SHP77 treated with DMSO at 0.1 percent for 48 hours (cell line): ENCODE data around the gene NUCKS1.

Experiments
- DNase-seq: peaks from one replicate; lab custom pipeline; 2025; lab: John Stamatoyannopoulos, UW

The NUCKS1 gene

DNA sequence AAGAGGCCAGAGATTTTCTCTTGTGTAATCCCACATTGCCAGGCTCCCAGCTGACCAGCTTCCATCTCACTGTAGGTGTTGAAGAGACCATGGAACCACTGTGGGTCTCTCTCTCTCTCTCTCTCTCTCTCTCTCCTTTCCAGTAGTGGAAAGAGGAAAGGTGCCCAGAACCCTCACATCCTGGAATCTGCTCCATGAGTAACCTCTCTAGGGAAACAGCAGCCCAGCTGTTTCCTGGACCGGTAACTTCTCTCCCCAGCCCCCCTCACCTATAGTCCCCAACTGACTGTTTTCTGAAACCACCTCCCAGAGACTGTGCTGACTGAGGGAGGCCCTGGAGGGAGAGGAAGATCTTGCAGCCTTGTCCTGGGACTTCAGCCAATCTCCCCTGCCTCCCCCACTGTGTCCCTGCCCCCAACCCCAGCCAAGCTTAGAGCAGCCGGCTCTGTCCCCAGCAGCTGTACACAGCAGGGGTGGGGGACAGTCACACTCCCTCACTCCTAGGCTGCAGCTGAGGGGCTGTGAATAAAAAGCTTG lies 49.0 kb downstream of the NUCKS1 start:
- no peak for DNase-seq

DNA sequence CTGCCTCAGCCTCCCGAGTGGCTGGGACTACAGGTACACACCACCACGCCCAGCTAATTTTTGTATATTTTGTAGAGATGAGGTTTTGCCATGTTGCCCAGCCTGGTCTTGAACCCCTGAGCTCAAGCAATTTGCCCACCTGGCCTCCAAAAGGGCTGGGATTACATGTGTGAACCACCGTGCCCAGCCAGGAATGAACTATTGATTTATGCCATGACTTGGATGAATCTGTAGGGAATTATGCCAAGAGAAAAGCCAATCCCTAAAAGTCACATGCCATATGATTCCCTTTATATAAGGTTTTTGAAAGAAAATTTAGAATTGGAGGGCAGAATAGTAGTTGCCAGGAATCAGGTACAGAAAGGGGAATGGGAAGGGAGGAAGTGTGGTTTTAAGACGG lies 50.6 kb downstream of the NUCKS1 start:
- DNase-seq, result no peak

DNA sequence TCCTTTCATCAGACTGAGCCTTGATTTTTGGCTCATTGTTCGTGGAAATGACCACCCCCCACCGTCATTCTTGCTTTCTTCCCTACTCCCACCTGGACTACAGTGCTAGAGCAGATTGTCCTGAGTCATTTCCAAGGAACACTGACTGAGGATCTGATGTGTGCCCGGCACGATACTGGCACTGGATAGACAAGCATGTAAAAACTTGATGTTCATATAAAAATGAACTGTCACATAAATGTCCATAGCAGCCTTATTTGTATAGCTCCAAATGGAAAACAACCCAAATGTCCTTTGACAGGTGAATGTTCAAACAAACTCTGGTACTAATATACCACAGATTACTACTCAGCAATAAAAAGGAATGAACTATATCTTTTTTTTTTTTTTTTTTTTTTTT lies 51.1 kb downstream of the NUCKS1 start:
- DNase-seq, result no peak

DNA sequence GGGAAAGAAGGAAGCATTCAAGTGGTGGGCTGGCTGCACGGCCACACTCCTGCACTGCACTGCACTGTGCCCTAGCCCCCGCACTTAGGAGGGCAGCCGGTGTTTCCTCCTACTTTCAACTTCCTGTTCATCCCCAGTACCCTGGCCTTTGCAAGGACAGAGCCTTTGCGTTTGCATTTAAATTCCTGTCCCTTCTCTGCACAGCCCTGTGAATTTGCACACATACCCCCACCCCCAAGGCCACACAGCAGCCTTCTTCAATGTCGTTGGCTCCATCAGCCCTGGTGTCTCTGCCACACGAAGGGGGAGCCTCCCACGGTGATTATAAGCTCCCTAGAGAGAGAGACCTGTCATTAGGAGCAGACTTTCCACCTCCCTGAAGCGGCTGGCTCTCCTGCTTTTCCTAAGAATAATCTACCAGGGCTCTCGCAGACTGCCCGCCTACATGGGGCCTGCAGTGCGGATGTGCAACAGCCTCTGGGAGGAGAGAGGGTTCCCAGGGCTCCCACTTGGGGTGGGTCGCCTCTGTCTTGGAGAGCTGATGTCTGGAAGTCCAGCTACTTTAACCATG lies 56.5 kb downstream of the NUCKS1 start:
- DNase-seq, result no peak

DNA sequence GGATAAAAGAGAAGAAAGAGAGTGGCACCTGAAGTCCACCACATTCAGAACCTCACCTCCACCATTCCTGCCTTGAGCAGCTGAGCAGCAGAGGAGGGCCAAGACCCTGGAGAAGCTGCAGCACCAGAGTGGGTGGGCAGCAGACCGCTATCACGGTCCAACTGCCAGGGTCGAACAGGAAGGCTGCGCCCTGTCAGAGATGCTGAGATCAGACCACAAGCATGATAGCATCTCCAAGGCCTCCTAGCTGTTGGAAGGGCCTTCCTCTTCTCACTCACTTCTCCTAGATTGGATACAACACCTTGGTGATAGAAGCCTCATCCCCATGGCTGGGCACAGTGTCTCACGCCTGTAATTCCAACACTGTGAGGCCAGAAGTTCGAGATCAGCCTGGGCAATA lies 57.6 kb downstream of the NUCKS1 start:
- DNase-seq, result no peak

DNA sequence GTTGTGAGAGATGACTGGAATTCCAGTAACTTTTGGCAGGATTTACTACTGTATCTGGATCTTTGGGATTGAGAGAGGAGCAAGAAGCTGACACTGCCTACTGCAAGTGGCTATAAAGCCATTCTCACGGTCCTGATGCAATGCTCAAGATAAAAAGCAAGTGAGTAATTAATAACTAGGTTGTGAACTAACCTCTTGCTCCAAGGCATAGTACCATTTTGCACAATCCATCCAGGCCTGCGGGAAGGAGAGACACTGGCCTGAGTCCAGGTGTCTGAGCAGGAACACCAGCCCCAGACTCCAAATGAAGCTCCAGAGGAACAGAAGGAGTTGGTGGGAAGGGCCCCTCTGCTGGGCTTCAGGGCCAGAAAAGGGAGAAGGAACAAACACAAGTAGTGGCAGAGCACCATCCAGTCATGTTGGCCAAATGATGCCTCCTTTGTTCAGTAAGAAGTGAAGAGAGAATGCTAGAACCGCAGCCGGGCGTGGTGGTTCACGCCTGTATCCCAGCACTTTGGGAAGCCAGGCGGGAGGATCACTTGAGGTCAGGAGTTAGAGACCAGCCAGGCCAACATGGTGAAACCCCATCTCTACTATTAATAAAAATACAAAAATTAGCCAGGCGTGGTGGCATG lies 59.7 kb downstream of the NUCKS1 start:
- DNase-seq, result no peak

DNA sequence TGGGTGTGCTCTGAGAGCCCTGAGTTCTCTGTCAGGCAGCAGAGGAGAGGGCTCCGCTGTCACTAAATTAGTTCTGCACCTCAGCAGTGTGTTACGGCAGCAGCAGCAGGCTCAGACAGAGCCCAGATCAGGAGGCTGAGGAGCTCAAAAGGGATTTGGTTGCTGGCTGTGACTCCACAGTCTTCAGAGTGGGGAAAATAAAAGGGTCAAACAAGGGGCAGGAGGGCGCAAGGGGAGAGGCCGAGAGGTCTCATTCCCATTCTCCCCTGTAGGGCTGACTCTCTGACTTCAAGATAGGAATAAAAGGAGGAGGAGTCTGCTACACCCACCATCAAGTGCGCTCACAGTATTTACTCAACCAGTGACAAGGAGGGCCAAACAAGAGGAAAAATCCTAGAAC lies 60.5 kb downstream of the NUCKS1 start:
- DNase-seq, result no peak

DNA sequence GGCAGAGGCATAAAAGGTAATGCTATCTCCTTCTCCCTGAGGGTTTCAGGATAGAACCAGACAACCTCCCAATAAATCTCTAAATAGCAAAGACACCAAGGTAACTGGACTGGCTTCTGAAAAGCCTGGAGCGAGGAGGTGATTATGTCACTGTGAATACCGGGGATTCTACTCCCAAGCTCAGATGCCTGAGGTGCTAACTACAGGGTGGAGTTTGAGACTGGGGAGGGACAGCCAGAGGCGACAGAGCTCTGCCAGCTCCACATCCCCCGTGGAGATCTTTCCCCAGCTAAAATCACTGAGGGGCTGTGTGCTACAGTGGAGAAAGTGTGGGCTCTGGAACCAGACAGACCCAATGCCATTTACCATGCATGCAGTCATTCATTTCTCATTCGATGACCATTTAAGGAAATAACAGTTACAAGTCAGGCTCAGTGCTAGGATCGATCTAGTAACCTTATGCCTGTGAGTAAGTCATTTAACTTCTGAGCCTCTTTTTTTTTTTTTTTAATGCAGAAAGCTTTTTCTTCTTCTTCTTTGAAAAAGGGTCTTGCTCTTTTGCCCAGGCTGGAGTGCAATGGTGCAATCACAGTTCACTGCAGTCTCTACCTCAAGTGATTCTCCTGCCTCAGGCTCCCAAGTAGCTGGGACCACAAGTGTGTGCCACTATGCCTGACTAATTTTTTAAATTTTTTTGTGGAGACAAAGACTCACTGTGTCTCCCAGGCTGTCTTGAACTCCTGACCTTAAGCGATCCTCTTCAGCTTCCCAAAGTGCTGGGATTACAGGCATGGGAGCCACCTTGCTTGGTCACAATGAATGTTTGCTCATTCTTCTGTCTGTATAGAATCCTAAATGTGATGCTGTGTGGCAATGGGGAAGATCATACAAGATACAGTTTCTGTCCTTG lies 61.6 kb downstream of the NUCKS1 start:
- no peak for DNase-seq

DNA sequence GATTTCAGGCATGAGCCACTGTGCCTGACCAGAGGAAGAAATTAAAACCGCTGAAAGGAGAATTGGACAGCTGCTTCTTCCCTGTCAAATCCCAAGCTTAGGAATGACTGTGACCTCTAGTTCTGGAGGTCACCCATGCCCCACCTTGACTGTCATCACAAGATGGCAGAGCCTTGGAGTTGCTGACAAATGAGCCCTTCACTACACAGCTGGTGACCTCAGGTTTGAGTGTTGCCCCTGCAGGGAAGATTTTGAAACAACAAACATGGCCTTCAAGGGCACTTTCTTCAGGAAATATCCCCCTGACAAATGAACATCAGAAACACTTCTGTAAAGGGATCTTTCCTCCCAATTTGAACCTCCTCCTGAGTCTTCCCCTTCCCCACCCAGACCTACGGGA lies 62.7 kb downstream of the NUCKS1 start:
- no peak for DNase-seq

DNA sequence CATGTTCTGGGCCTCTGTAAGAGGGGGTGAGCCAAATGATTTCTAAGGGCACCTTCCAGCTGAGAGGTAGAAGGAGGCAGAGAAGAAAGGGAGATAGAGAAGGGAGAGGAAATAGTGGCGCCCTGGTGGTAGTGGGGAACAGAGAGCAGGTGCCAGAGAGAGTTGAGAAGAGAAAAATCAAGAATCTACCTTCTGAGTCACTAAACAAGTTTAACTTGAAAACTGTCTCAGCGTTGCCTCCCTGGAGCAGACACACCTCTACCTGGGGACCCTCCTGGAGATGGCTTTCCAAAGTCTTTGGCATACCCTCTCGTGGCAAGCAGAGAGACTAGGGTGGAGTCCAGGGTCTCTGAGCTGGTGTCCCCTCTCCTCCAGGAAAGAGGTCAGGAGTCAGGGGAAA lies 68.6 kb downstream of the NUCKS1 start:
- no peak for DNase-seq

DNA sequence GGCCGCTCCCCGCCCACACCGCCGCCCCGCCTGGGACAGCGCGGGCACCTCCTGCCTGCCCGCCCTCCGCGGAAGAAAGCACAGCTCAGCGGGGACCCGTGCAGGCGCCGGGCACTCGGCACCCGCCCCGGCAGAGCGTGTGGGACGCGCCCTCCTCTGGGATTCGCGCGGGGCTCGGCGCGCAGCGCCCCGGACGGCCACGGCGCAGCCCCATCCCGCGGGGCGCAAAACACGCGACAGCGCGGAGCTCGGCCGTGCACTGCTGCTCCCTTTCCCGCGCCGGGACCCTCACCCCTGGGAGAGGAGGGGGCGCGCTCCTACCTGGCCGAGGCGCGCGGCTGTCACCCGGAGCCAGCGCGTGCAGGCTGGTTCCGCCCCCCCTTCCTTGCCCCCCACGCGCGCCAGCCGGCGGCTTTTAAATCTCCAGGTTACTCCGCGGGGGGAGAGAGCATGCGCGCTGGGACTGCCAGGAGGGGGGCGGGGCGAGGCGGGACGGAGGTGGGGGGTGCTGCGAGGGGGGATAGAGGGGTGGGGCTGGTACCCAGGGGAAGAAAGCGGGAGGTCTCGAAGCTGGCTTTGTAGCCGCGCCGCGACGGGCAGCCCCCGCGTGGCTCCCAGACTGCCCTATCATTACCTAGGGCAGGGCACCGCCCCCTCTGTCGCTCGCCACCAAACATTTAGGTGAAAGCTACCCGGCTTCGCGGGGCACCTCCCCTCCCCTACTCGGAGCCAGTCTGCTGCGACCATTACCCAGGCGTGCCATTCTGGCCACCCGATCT lies 69.7 kb downstream of the NUCKS1 start, which contains the start of gene SLC45A3:
Gene SLC45A3, minus strand, starts transcription at position 437 of the 779 bp plus-strand sequence. CDS start 15,853 bp downstream, outside the sequence.
- no peak for DNase-seq

DNA sequence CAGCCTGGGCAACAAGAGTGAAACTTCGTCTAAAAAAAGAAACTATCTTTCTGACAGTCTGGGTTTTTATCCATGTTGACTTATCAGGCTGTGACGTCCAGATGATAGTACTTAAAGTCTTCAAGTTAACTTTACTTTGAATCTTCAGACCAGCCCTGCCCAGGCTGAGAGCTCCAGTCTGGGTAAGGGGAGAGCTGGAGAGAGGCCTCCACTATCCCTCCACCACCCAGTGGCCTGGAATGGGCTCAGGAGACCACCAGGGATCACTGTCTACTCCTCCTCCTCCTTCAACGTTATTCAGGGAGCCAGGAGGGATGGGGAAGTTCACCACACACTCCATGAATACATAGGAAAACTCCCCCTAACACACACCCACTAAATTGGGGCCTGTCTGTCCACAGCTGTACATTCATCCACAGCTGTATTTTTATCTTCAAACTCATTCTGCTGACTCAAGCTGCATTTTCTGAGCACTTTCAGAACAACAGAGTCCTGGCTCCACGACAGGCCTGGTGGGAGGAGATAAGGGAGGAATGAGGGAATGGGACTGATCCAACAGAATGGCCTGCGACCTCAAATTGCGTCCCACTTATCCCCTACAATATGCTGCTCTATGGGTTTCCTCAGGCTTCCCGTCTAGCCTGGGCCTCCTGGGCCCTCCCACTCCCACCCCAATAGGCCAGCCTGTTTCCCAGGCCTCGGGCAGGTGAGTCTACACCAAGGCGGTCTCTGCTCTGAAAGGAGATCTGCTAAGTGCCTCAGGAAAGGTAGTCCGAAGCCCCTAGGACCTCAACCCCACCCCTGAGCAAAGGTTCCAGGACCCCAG lies 71.5 kb downstream of the NUCKS1 start:
- no peak for DNase-seq

DNA sequence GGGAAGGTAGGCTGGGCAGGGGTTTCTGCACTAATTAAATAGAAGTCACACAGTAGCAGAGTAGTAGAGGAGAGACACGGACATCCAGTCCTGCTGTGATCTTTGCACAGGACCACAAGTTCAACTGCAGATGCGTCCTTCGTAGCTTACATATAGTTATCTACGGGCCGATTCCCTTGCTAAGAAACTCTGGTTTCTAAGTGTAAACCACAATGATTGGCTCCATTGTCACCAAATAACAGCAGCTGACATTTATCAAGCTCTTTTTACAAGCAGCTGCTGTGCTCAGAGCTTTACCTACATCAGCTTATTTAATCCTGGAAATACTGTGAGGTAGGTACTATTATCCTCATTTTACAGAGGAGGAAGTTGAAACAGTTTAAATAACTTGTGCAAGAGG lies 72.8 kb downstream of the NUCKS1 start:
- DNase-seq, result no peak

DNA sequence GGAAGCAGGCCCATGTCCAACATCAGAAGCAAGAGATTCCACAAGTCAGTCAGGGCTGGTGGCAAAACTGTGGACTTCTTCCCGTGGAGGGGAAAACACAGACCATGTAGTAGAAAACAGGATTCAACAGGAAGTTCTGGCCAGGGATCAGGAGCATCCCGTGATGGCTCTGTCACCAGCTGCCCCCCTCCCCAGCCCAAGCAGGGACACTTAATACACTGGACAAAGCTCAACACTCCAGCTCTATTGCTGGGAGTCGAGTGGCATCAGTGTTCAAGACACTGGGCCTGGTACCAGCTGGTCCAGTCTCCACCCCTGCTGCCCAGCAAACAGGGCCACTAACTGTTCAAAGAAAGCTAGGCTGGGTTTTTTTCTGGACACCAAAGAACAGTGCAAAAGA lies 73.4 kb downstream of the NUCKS1 start:
- DNase-seq, result no peak

DNA sequence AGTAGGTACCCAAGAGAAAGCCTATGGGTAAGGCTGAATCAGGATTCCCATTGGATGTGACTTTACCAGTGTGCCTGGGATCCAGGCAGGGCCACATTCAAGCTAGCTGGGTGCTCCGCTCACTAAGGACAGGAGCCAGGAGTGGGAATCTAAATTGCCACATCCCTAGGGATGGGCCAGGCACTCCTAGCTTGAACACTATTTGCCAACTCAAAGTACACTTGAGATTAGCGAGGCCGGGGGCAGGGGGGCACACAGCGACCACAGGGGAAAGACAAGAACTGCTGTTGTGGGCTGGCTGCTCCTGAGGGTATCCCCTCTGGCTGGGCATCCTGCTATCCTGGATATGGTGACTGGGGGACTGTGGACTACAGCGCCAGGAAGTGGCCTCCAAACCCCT lies 74.0 kb downstream of the NUCKS1 start:
- no peak for DNase-seq

DNA sequence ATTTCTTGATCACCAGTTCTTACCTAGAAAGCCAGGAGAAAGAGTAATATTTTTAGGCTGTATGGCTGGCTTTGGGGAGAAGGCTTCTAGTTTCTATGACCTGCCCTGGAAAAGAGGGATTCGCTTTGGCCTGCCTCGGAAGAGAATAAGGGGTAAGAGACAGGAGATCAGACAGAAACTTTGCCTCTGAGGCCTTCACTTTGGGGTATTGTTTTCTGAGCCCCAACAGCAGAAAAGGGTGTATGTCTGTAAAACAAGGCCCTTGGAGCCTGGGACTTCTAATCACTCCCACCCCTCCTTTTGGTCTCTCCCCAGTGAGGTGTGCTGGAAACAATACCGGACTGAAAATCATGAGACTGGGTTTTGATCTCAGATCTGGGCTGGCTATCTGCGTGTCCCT lies 74.7 kb downstream of the NUCKS1 start:
- DNase-seq, result no peak

DNA sequence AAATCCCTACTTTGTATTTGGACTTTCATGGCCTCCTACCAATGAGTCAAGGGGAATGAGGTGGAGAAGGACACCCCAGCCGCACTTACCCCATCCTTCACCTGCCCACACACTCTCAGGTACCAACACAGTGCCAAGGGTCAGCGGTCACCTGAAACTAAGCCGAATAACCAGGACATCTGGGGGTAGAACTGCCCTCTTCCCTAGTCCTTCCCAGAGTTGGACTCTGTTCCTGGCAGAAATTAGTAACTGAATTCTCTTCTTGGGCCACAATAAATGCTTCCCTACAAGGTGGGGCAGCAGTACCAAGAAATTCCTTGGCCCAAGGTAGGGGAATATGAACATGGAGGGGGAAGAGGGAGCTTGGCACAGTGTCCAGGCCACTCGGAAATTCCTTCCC lies 77.0 kb downstream of the NUCKS1 start:
- DNase-seq, result no peak

DNA sequence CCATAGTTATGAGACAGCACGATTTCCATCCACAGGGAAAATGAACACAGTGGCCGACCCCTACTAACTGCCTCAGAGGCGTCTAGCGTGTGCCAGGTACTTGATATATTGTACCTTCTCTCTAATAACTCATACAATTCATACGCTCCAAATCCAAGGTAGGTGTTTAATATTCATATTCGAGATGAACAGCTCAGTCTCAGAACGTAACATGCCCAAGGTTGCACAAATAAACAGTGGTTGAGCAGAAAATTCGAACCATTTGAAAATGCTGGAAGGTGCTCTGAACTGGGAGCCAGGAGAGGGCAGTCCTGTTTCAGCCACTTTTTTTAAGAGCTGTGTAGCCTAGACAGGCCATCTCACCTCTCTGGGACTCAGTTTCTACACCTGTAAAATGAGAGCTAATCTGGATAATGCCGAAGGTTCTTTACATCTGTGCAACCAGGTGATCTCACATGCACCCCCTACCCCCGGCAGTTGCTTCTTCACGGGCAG lies 77.5 kb downstream of the NUCKS1 start:
- DNase-seq, result no peak

DNA sequence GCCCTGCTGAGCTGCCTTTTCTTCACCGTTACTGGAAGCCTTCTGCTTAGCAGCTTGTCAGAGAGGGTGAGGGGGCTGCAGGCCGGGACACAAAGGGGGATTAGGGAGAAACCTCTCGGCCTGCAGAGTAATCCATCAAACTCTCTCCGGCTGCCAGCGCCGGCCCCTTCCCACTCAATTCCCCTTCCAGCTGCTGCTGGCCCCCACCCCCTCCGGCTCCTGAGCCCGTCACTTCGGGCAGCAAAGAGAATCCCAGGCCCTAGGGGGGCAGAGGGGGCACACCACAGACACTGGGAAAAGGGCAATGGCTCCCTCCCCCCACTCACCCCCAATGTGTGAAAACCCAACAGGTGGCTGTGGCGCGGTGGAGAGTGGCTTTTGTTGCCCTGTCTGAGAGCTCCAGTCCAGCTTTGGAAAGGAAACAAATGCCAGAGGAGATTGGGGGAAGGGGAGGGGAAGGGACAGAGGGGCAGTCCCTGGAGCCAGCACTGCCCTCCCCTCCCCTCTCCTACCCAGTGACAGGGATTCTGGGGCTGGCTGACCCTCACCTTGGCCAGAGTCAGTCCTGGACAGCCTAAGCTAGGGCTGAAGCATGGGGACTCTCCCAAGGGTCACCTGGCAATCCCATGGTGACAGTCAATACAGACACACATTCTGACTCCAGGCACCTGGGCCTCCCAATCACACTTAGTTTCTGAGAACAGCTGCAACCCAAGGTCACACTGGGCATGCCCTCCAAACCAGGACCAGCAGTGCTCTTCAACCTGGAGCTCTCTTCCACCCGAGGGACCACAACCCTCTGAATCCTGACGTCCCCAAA lies 79.2 kb downstream of the NUCKS1 start:
- DNase-seq, result no peak

DNA sequence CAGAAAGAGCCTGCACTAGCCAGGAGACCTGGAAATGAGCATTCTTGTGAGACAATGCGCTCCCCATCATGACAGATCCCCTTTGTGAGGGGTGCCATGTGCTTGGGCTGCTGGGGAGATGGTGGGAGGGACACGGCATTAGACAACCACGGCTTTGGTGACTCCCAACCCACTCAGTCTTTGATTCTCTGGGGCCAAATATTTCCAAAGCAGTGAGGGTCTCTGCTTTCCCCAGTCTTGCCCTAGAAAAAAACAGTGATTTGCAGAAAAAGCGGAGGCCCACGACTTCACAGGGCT lies 79.9 kb downstream of the NUCKS1 start:
- DNase-seq, result no peak
